Calu3 (cell line): ENCODE measurements around the gene KIAA0040. TPM values are rescaled to one million over a fixed set of nuclear protein-coding genes. Genes with fewer than 3 reads are reported as not detected.

Experiments used
- BruUV-seq: library from RNA; stranded (reverse); fragments of 400-500 nt; replicated peaks from 2 replicates; lab custom pipeline; 2021; lab: Mats Ljungman, UMichigan
- CTCF ChIA-PET: fragments of 300-600 bp; sonication (Branson Sonifier 250); formaldehyde crosslinking; loops from one replicate; lab custom pipeline; 2022; ENCODE audit warnings: antibody characterized with exemption; lab: Charles Lee
- DNase-seq: peaks from one replicate; pipeline ENCODE4 v3.0.0; 2022
- H3K27ac Mint-ChIP-seq: one replicate; pipeline ENCODE4 v1.8.0; 2022; ENCODE audit warnings: mixed read lengths; ENCODE audit not compliant: unreplicated experiment
- H3K27me3 Mint-ChIP-seq: one replicate; pipeline ENCODE4 v1.8.0; 2022; ENCODE audit warnings: mixed read lengths; ENCODE audit not compliant: unreplicated experiment
- H3K36me3 Mint-ChIP-seq: one replicate; pipeline ENCODE4 v1.8.0; 2022; ENCODE audit warnings: mild to moderate bottlenecking, moderate library complexity, mixed read lengths; ENCODE audit not compliant: insufficient read depth, unreplicated experiment
- H3K4me1 Mint-ChIP-seq: one replicate; pipeline ENCODE4 v1.8.0; 2022; ENCODE audit warnings: mild to moderate bottlenecking, low read depth, mixed read lengths; ENCODE audit not compliant: unreplicated experiment
- H3K4me3 Mint-ChIP-seq: one replicate; pipeline ENCODE4 v1.8.0; 2022; ENCODE audit warnings: mild to moderate bottlenecking, low read depth, moderate library complexity, mixed read lengths; ENCODE audit not compliant: unreplicated experiment
- H3K9me3 Mint-ChIP-seq: one replicate; pipeline ENCODE4 v1.8.0; 2022; ENCODE audit warnings: low read depth, mixed read lengths; ENCODE audit not compliant: unreplicated experiment
- CTCF ChIP-seq: fragments of 200-600 bp; IDR thresholded peaks from one replicate; pipeline ENCODE4 v1.8.0; 2022; ENCODE audit warnings: antibody characterized with exemption; ENCODE audit not compliant: unreplicated experiment
- intact Hi-C: fragments of 100-400 bp; cut with micrococcal nuclease; formaldehyde crosslinking; loops from one replicate; pipeline ENCODE4 v1.10.0; 2022; ENCODE audit not compliant: unreplicated experiment
- total RNA-seq: library from RNA; stranded (reverse); gene quantifications from 2 replicates; pipeline ENCODE4 v1.2.3, GENCODE V29; 2022

Gene KIAA0040
- total RNA-seq, 1 experiment from 2014 or later: 33.4 TPM

- CTCF ChIA-PET: interaction anchor here (1.1 kb wide), 1 partner anchor 56 kb away, joined by 5 read pairs; no protein-coding TSS in a partner anchor
- no TSS peak for BruUV-seq
- no peaks in the 10 kb centered on the region for H3K36me3 Mint-ChIP-seq
- H3K4me1 Mint-ChIP-seq: peaks cover 14% of the 10 kb centered on the region
- no peak overlapping the region for H3K27ac Mint-ChIP-seq
- H3K9me3 Mint-ChIP-seq: no peaks in the 10 kb centered on the region
- intact Hi-C loops: no loop called here
- no peak for TF ChIP-seq CTCF
- H3K27me3 Mint-ChIP-seq: no peaks in the 10 kb centered on the region
- DNase-seq: no peak
- no peak overlapping the region for H3K4me3 Mint-ChIP-seq
These were observed 15.4 kb upstream of the KIAA0040 start for GRCh38 chr1:175207971-175208370.

DNA sequence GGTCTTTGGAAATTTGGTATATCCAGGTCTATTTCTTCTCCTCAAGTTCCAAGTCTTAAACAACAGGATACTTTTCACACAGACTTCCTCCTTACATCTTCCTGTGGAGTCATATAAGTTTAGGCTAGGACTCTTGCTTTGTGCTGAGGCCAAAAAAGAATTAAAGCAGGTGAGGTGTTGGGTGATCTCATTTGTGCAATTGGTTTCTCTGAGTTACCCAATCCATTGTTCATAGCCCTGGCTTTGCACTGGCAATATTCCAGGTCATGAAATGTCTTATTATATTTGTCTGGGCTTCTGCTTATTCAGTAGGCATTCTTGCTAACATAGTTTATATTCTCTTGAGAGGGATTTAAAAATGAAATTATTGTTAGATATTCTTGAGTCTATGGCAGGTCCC, 14.1 kb upstream of the KIAA0040 start:
- Mint-ChIP-seq H3K27ac (no peak overlapping the region), H3K36me3 (no peaks in the 10 kb centered on the region), H3K4me1 (peaks cover 14% of the 10 kb centered on the region), H3K4me3 (no peak overlapping the region), H3K27me3 (no peaks in the 10 kb centered on the region), H3K9me3 (no peaks in the 10 kb centered on the region)
- TF ChIP-seq CTCF: no peak
- no peak for DNase-seq
- CTCF ChIA-PET: no interaction called here
- intact Hi-C loops: no loop called here
- BruUV-seq: no TSS peak

- no TSS peak for BruUV-seq
- Mint-ChIP-seq H3K27me3 (no peaks in the 10 kb centered on the region), H3K27ac (no peak overlapping the region), H3K36me3 (no peaks in the 10 kb centered on the region), H3K4me1 (peaks cover 9% of the 10 kb centered on the region), H3K9me3 (no peaks in the 10 kb centered on the region), H3K4me3 (no peak overlapping the region)
- CTCF ChIA-PET: no interaction called here
- intact Hi-C loops: no loop called here
- no peak for DNase-seq
- no peak for TF ChIP-seq CTCF
These were observed 11.8 kb upstream of the KIAA0040 start for GRCh38 chr1:175204330-175204729.

DNA sequence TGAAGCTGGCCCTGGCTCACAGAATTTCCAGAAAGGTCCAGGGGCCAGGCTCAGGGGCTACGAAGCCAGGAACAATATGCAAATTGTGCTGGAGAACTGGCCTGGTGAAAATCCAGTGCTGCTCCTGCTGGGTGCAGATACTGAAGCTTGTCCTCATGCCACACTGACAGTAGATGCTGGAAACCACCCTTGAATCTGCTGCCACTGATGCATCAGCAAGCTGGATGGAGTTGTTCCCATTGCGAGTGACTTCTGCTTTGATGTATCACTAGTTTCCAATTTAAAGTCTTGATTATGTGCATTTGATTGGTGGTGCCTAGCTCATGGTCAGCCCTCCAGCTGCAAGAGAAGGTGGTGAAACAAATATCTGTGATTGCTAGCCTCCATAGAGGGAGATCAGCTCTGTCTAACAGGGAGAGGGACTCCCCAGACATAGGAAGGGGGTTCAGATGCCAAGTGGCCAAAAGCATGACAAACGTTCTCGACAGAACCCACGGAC, 11.0 kb upstream of the KIAA0040 start:
- Mint-ChIP-seq H3K4me1 (peaks cover 9% of the 10 kb centered on the region), H3K4me3 (no peak overlapping the region), H3K9me3 (no peaks in the 10 kb centered on the region), H3K27ac (no peak overlapping the region), H3K36me3 (no peaks in the 10 kb centered on the region), H3K27me3 (no peaks in the 10 kb centered on the region)
- BruUV-seq: no TSS peak
- DNase-seq: no peak
- CTCF ChIA-PET: no interaction called here
- intact Hi-C loops: no loop called here
- TF ChIP-seq CTCF: no peak
